ENCODE data around the gene FTCD. TPM values are rescaled to one million over a fixed set of nuclear protein-coding genes. Genes with fewer than 3 reads are reported as not detected.
"Not testable (repeated sequence)": the region's sequence is repeated elsewhere in the genome, so short reads cannot be mapped to it uniquely, and the experiment has no call there.

FTCD gene
- total RNA-seq, 1 donor from 2014 or later, result not detected

DNA sequence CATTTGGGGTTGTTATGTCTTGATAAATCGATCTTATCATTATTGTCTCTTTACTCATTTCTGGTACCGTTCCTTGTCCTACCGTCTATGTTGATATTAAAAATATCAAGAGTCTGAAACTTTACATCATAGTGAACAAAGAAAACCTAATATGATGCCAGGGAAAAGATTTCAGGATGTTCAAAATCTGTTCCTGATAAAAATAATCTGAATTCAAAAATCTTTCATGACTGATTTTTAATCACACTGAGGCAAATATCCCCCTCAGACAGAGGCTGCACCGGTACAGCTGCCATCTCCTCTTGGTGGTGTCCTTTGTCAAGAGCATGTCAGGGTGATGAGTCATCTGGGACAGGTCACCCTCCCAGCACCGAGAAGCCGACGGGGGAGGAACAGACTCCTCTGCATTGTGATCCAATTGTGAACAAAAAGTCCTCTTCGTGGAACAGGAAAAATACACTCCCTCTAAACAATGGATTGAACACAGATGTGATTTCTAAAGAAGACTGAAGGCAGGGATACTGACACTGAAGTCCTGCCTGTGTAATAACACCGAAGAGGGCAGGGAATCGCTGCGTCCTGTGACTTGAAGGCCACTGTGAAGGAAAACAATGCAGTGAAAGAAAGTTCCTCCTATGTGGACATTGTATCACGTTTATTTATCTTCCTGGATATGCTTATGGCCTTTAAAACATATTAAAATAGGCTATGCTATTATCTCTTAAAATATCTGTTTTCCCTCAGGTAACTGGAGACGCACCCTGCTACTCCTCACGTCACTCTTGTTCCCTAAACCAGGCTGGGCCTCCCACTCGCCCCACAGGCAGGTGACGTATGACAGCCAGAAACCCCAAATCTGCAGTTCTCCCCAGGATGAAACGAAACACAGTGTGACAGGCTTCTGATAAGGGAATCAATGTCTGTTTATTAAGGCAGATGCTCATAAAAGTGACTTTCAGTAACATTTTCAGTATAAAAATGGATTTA is 33.1 kb upstream of the FTCD start:
- DNase-seq (ENCODE audit: low read depth, low spot score), result peak; percentile 44

DNA sequence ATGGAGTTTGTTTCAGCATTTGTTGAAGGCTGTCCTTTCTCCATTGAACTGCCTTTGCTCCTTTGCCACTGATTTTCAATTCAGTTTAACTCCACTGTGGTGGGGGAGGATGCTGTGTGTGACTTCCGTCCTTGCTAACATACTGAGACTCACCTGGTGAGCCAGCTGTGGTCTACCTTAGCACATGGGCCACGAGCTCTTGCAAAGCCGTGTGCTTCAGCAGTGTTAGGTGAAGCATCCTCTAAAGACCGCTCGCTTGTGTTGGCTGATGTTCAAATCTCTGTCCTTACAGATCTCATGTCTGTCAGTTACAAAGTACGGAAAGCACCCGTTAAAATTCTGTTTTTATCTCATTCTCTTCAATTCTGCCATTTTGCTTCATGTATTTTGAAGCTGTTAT is 32.4 kb upstream of the FTCD start:
- no peak for DNase-seq (ENCODE audit: low read depth, low spot score)

DNA sequence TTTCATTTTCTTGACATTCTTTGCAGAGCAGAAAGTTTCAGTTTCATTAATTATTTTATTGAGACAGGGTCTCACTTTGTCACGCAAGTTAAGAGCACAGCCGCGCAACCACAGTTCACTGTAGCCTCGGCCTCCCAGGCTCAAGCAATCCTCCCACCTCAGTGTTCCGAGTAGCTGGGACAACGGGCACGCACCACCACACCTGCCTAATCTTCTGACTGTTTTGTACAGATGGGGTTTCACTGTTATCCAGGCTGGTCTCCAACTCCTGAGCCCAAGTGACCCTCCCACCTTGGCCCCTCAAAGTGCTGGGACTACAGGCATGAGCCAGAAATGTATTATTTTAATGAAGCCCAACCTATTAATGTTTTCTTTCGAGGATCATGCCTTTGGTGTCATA is 31.9 kb upstream of the FTCD start:
- DNase-seq (ENCODE audit: low read depth, low spot score), result no peak

DNA sequence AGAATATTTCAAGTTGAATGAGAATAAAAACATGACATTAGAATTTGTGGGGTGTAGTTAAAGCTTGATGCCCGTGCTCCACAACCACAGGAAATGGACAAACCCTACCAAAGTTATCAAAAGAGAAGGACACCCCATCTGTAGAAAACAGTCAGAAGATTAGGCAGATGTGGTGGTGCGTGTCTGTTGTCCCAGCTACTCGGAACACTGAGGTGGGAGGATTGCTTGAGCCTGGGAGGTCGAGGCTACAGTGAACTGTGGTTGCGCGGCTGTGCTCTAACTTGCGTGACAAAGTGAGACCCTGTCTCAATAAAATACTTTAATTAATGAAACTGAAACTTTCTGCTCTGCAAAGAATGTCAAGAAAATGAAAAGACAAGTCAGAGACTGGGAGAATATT is 30.3 kb upstream of the FTCD start:
- no peak for DNase-seq (ENCODE audit: low read depth, low spot score)

DNA sequence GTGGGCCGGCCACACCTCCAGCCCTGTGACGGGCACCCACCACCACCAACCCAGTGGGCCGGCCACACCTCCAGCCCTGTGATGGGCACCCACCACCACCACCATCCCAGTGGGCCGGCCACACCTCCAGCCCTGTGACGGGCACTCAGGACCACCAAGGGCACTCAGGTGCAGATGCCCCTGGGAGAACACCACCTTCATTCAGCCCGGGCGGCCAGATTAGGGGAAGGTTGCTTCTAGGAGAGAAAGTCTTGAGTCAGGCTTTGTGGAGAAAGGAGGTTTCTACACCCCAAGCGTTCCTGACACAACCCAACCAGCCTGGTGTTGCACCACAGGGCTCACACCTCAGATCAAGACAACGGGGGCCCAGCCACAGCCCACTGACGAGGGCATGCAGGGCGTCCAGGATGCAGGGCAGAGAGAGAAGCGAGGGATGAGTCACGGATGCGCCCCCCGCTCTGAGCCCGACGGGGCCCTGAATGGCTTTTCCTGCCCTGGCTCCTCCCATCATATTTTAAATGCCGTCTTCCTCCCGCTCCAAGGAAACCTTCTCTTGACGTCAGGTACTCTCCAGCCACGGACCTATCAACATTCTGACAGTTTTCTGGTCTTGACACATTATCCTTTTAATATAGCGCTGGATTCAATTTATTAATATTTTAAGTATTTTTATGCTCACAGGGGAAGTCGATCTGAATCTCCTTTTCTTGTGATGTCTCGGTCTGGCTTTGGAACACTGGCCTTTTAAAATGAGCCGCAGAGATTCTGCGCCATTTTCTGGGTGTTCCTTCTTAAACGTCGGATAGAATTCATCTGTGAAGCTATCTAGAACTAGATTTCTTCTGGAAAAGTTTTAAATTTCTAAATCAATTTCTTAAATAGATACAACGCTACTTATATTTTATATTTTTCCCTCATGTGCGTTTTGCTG is 29.5 kb upstream of the FTCD start:
- peak; percentile 49 for DNase-seq (ENCODE audit: low read depth, low spot score)

DNA sequence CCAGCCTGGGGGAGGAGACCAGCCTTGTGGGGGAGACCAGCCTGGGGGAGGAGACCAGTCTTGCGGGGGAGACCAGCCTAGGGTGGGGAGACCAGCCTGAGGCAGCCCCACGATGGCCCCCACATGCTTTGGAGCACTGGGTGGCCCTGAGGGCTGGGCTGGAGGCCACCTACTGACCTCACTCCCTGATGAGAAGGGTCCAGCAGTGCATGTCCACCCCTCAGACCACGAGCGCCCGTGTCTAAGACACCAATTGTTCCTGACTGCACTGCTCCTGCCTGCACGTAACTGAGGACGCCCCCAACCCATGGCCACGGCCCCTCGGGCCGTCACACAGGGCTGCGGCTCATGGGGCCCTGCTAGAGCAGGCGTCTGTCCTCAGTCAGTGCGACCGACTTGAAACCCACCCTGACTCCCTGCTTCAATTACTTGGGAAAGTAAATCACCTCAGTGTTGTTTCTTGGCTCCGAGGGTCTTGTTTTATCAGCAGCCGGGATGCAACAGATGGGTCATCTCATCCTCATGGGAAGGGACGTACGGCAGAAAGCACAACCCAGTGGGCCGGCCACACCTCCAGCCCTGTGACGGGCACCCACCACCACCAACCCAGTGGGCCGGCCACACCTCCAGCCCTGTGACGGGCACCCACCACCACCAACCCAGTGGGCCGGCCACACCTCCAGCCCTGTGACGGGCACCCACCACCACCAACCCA is 28.7 kb upstream of the FTCD start, which contains the start of gene SPATC1L:
Gene SPATC1L, minus strand, starts transcription at position 550 of the 715 bp plus-strand sequence. CDS start 1,643 bp downstream, outside the sequence.
- DNase-seq (ENCODE audit: low read depth, low spot score), result peak; percentile 27

DNA sequence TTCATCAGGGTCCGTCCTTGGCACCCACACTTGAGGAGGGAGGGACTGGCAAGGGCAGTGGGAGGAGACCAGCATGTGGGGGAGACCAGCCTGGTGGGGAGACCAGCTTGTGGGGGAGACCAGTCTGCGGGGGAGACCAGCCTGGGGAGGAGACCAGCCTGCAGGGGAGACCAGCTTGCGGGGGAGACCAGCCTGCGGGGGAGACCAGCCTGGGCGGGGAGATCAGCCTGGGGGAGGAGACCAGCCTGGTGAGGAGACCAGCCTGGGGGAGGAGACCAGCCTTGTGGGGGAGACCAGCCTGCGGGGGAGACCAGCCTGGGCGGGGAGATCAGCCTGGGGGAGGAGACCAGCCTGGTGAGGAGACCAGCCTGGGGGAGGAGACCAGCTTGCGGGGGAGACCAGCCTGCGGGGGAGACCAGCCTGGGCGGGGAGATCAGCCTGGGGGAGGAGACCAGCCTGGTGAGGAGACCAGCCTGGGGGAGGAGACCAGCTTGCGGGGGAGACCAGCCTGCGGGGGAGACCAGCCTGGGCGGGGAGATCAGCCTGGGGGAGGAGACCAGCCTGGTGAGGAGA is 28.0 kb upstream of the FTCD start:
- not testable (repeated sequence) for DNase-seq (ENCODE audit: low read depth, low spot score)

DNA sequence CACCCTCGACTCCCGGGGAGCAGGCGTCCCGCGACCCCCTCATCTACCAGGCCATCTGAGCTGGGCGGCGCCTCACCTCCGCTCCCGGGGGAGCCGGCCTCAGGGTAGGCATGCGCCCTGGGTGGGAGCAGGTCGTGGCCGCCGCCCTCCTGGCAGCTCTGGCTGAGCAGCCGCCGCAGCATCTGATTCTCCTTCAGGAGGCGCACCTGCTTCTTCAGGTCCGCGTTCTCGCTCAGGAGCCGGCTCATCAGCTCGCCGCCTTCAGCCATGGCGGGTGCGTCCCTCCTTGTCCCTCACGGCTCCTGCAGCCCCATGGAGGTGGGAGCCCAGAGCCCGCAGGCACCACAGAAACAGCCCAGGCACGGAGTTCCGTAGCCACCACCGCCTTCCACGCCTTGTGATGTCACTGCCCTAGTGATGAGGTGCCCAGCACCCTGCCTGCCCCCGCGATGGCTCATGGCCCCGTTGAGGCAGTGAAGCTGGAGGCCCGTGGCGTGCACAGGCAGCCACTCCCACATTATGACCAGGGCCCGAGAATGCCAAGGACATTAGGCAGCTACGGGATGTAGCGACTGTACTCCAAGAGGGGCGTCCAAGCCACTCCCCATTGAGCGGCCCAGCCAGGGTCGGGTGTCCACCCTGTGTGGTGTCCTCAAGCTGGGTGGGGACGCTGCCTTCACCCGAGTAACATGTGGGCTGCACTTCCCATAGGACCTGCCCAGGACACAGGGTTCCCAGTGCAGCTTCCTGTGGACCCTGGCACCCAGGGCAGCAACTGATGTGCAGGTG is 27.4 kb upstream of the FTCD start:
- no peak for DNase-seq (ENCODE audit: low read depth, low spot score)

DNA sequence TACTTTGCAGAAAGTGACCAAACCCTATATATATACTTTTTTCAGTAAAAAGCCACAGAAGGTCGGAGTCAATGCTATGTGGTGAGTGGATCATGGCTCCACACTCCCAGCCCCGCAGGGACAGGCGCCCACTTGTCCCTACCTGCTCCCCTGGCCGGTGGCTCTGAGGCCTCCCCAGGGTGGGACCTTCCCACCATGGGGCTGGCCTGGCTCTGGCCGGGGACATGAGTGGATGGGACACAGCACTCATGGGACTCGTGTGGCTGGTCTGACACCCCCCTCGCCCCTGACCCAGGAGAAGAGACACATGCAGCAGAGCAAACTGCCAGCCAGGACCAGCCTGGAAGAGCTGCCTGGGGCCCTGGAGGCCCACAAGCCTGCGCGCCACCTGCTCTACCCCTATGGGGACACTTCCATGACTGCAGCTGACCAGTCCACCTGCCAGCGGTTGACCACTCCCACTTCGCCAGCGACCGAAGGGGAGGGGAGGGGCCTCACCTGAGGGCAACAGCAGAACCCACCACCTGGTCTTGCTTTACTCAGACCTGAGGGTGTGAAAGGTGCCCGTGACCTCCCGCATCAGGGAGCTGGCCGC is 26.7 kb upstream of the FTCD start:
- DNase-seq (ENCODE audit: low read depth, low spot score), result no peak

DNA sequence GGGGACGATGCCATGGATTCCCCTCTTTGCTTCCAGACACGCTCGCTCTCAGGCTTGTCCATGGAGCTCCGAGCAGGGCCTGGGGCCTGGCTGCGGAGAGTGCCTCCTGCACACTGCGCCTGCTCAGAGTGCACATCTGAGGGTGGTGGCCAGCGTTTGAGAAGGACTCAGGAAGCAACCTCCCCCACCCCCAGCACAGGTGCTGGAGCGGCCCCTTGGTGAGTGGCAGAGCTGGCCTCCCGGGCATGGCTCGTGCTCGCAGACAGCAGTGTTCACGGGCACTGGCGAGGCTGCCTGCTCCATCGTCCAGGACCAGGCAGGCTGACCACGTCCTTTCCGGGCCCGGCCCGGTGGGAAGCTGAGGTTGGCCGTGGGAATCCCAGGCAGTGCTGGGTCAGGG is 26.1 kb upstream of the FTCD start:
- DNase-seq (ENCODE audit: low read depth, low spot score), result no peak

DNA sequence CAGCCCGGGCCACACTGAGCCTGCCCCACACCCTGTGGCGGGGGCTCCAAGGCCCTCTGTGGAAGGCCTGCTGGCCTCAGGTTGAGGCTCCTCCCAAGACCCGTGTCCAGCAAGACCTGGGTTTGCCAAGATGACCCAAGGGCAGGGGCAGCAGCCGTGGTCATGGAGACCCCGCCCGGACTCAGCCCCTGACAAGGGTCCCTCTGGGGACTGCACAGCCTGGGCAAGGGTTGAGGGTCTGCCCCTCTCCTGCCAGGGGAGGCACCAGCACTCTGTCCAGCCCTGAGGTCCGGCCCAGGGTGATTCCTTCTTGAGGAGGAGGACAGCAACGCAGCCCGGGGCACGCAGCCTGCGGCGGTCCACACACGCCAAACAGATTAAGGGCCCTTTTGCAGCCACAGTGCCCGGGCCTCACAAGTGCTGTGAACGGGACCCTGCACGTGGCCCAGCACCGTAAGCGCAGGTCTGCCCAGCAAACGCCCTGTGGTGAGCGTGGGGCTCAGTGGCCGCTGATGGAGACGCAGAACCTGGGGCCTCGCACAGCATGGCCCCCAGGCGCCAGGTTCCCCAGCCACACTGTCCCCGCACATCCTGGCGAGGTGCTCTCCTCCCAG is 25.5 kb upstream of the FTCD start:
- DNase-seq (ENCODE audit: low read depth, low spot score), result no peak

DNA sequence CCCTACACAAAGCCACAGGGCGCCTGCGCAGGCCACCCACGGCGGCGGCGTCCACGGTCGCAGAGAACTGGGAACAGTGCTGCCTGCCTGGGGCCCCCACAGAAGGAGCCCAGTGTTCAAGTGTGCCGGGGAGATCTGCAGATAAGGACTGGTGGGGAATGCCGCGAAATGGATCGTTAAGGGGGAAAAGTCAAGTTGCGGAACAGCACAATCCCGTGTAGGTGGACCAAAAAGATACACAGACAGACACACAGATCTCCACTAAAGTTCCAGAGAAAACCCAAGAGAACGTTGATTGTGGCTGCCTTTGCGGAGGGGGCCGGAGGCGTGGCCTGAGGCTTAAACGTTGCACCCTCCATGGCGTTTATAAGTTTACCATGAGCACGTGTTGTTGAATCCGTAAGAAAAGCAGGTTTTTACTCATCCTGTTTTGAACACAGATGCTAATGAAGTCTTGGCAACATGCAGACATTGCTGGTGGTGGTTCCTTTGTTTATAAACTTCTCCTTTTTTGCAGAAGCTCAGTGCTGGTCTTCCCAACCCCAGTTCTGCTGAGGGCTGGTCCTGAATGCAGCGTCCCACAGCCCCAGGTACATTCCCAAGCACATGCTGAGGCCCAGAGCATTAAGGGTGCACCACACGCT is 24.8 kb upstream of the FTCD start:
- DNase-seq (ENCODE audit: low read depth, low spot score), result no peak

DNA sequence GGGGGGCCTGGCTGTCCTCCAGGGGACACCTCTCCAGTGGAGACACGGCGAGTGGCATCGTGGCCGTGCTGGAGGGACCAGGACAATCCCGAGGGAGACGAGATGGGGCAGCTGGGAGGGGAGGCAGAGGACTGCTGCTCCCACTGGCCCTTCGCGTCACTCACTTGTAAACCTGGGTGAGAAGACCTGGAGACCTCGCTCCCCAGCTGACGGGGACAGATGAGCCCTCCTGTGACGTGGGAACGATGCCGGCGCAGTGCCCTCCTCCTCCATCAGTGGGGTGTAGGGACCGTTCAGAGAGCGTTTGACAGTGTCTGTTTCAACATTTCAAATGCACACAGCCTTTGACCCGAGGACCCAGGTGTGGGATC is 24.3 kb upstream of the FTCD start:
- no peak for DNase-seq (ENCODE audit: low read depth, low spot score)

DNA sequence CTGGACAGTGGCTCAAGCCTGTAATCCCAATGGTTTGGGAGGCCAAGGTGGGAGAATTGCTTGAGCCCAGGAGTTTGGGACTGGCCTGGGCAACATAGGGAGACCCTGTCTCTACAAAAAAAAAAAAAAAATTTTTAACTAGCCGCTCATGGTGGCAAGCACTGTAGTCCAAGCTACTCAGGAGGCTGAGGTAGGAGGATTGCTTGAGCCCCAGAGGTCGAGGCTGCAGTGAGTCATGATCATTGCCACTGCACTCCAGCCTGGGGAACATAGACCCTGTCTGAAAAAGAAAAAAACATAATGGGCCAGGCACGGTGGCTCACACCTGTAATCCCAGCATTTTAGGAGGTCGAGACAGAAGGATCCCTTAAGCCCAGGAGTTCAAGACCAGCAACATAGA is 23.6 kb upstream of the FTCD start:
- DNase-seq (ENCODE audit: low read depth, low spot score), result no peak

DNA sequence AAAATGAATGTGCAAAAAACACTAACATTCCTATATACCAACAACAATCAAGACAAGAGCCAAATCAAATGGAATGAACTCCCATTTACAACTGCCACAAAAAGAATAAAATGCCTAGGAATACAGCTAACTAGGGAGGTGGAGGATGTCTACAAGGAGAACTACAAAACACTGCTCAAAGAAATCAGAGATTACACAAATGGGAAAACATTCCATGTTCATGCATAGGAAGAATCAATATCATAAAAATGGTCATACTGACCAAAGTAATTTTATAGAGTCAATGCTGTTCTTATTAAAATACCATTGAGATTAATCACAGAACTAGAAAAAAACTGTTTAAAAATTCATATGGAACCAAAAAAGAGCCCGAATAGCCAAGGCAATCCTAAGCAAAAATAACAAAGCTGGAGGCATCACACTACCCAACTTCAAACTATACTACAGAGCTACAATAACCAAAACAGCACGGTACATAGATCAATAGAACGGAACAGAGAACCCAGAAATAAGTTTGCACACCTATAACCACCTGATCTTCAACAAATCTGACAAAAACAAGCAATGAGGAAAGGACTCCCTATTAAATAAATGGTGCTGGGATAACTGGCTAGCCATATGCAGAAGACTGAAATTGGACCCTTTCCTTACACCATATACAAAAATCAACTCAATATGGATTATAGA is 21.2 kb upstream of the FTCD start:
- DNase-seq (ENCODE audit: low read depth, low spot score), result not testable (repeated sequence)

DNA sequence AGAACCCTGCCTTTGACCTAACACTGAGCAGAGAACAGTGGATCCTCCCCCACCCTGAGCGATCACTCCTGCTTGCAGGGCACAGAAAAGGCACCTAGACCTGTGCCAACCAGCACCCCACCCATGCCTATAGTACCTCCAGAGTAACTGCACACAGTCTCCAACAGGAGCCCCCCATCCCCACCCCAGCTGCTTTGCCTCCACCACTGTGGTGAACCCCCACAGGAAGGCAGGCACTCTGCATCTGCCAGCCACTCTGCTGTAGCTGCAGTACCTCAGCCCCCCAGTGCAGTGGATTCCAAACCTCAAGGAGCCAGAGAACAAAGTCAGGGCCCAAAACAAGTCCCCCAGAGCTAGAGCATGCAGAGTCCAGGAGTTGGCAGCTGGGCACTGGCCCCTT is 18.2 kb upstream of the FTCD start:
- no peak for DNase-seq (ENCODE audit: low read depth, low spot score)

DNA sequence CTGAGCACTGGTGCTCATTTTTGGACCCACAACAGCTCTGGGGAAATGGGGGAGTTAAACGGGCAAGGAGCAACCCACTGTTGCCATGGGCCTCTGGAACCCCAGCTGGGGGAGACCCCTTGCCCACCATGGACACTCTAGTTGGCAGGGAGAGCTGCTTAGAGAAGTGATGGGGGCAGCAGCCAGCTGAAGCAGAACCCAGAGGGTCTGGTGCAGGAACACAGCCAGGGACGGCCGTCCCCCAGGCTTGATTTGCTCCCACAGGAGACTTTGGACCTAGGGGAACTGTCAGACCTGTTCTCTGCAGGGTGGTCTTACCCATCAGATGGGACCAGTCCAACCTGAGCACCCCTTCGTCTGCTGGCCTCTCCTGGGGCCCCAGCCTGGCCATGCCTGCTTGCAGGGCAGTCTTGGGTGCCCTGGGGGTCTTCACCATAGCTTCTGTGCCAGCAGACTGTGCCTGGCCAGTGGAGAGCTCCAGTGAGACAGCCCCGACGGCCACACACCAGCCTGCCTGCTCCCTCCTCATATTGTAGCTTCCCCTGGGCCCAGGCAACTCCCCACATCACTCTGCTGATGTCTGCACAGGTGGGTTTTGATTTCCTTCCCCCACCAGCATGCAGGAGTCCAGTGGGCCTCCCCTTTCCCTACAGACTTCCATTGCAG is 17.6 kb upstream of the FTCD start:
- DNase-seq (ENCODE audit: low read depth, low spot score), result no peak
